ENCODE data around the gene PARP9. TPM values are rescaled to one million over a fixed set of nuclear protein-coding genes. Genes with fewer than 3 reads are reported as not detected.

The PARP9 gene
- total RNA-seq, 2 experiments from 2014 or later, result 107 to 114 TPM

DNA sequence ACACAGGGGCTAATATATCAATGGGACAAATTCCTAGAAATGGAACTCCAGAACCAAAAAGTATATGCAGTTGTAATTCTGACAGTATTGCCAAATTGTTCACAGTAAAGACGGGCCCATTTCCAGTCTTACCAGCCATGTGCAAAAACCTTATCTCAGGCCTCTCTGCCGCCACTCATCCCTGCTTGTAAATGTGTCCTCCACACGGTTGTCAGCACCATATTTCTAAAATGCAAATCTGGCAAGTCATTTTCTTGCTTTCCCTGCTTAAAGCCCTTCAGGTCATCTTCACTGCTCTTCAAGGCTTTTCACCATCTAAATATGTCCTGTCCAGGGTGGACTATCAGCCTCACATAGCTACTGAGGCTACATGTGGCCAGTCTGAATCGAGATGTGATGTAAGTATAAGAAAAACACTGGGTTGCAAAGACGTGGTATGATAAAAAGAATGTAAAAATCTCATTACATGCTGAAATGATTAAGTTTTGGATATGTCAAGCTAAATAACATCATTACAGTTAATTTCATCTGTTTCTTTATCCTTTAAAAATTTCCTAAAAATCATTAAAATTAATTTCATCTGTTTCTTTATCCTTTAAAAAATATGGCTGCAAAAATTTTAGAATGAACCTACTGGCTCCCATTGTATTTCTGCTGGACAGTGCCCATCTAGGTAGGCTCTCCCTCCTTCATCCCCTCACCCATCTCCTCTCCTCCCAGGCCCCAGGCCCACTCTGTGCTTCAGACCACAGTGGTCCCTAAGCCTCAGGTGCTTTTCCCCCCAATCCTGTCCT, 980 bp downstream of the PARP9 start:
- H3K4me1 Mint-ChIP-seq, result peaks cover 41% of the 10 kb centered on the region
- no peaks in the 10 kb centered on the region for H3K9me3 Mint-ChIP-seq
- no peaks in the 10 kb centered on the region for H3K27me3 Mint-ChIP-seq
- DNase-seq (no peak), ATAC-seq (ENCODE audit: low read depth) (no peak)
- peak overlapping the region; percentile 100 for H3K27ac Mint-ChIP-seq
- POLR2A ChIA-PET, result interaction anchor here (1.0 to 5.8 kb wide), 5 partner anchors 14 to 179 kb away, joined by 3 to 160 read pairs (median 5); partner anchors contain the start of genes FAM162A, PARP14 and PARP15
- H3K4me3 Mint-ChIP-seq, result peak overlapping the region; percentile 97
- H3K36me3 Mint-ChIP-seq, result peaks cover 59% of the 10 kb centered on the region

DNA sequence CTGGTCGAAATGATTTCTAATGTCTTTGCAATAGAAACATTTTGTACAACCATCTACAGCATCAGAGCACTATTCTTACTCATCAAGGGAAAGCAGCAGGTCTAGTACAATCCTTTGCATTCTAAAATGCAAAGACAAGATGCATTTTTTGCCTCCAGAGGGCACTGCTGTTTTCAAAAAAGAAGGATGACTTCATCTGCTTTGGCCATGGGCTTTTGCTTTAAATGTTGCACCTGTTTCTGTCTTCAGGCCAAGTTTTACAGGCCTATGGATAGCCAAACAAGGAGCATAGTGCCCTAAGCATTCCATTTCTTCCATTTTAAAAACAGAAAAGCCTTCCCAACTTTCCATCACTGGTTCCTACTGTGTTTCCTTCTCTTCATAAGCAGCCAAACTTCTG, 3.4 kb downstream of the PARP9 start:
- peaks cover 26% of the 10 kb centered on the region for H3K4me1 Mint-ChIP-seq
- peak overlapping the region; percentile 69 for H3K27ac Mint-ChIP-seq
- peak; percentile 17 for ATAC-seq (ENCODE audit: low read depth)
- H3K4me3 Mint-ChIP-seq, result peak overlapping the region; percentile 71
- no peaks in the 10 kb centered on the region for H3K27me3 Mint-ChIP-seq
- POLR2A ChIA-PET, result interaction anchor here (0.7 to 5.8 kb wide), 3 partner anchors 12 to 119 kb away, joined by 3 to 160 read pairs (median 4); partner anchors contain the start of genes PARP14 and PARP15
- H3K36me3 Mint-ChIP-seq, result peaks cover 55% of the 10 kb centered on the region
- DNase-seq, result no peak
- no peaks in the 10 kb centered on the region for H3K9me3 Mint-ChIP-seq

DNA sequence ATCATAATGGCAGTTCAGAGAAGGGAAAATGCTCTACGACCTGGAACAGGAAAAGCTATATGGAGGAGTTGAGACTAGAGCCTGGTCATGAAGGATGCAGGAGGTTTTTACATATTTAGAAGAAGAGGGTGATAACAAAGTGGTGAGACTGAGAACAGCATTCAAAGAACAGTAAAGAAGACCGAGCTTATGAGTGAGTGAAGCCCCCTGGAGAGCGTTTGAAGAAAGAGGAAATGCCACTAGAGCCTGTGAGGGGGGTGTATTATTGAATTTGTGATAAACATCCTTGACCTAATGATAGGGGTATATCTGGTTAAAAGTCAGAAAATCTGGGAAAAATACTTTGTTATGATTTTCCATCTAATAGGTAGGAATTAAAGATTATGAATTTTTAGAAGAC, 4.2 kb downstream of the PARP9 start:
- POLR2A ChIA-PET, result interaction anchor here (0.7 to 2.6 kb wide), 2 partner anchors 11 to 120 kb away, joined by 3 to 15 read pairs; partner anchors contain the start of gene PARP14
- H3K27me3 Mint-ChIP-seq, result no peaks in the 10 kb centered on the region
- peak overlapping the region; percentile 56 for H3K27ac Mint-ChIP-seq
- peaks cover 32% of the 10 kb centered on the region for H3K4me1 Mint-ChIP-seq
- ATAC-seq (ENCODE audit: low read depth), result no peak
- H3K4me3 Mint-ChIP-seq, result no peak overlapping the region
- DNase-seq, result no peak
- H3K36me3 Mint-ChIP-seq, result peaks cover 59% of the 10 kb centered on the region
- no peaks in the 10 kb centered on the region for H3K9me3 Mint-ChIP-seq

DNA sequence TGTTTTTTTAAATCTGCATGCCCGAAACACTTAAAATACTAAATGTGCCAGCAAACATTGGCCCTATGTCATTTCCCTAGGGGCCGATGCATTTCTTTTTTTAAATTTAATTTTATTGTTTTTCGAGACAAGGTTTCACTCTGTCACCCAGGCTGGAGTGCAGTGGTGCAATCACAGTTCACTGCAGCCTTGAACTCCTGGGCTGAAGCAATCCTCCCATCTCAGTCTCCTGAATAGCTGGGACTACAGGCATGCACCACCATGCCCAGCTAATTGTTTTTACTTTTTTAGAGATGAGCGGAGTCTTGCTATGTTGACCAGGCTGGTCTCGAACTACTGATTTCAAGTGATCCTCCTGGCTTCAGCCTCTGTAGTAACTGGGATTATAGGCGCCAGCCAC, 5.5 kb downstream of the PARP9 start:
- ATAC-seq (ENCODE audit: low read depth), result no peak
- no peak for DNase-seq
- no peaks in the 10 kb centered on the region for H3K9me3 Mint-ChIP-seq
- POLR2A ChIA-PET, result interaction anchor here (0.5 to 2.6 kb wide), 2 partner anchors 121 to 166 kb away, joined by 4 to 15 read pairs; partner anchors contain the start of gene PARP14
- H3K4me1 Mint-ChIP-seq, result peaks cover 38% of the 10 kb centered on the region
- H3K4me3 Mint-ChIP-seq, result no peak overlapping the region
- H3K27me3 Mint-ChIP-seq, result no peaks in the 10 kb centered on the region
- H3K27ac Mint-ChIP-seq, result no peak overlapping the region
- peaks cover 59% of the 10 kb centered on the region for H3K36me3 Mint-ChIP-seq

DNA sequence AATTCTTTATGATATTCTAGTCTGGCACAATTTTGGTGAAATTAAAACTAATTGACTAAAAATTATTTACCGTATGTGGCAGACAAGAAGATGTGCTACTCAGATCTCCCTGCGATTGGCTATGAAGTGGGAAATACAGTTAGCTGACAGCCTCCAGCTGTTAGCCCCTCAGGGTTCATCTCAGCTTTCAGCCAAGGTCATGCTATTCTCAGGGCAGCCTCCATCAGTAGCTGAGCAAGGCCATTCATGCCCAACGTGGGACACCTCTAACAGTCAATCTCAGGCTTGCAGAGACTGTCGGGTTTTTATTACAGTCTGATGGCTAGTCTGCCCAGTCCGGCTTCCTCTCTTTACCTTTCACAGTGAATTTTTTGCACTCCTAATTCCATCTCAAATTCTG, 6.7 kb downstream of the PARP9 start:
- peaks cover 57% of the 10 kb centered on the region for H3K36me3 Mint-ChIP-seq
- no peaks in the 10 kb centered on the region for H3K9me3 Mint-ChIP-seq
- ATAC-seq (ENCODE audit: low read depth) (no peak), DNase-seq (no peak)
- no peak overlapping the region for H3K27ac Mint-ChIP-seq
- peaks cover 37% of the 10 kb centered on the region for H3K4me1 Mint-ChIP-seq
- no peaks in the 10 kb centered on the region for H3K27me3 Mint-ChIP-seq
- POLR2A ChIA-PET, result interaction anchor here (0.6 kb wide), 1 partner anchor 69 kb away, joined by 3 read pairs; no protein-coding TSS in a partner anchor
- no peak overlapping the region for H3K4me3 Mint-ChIP-seq

DNA sequence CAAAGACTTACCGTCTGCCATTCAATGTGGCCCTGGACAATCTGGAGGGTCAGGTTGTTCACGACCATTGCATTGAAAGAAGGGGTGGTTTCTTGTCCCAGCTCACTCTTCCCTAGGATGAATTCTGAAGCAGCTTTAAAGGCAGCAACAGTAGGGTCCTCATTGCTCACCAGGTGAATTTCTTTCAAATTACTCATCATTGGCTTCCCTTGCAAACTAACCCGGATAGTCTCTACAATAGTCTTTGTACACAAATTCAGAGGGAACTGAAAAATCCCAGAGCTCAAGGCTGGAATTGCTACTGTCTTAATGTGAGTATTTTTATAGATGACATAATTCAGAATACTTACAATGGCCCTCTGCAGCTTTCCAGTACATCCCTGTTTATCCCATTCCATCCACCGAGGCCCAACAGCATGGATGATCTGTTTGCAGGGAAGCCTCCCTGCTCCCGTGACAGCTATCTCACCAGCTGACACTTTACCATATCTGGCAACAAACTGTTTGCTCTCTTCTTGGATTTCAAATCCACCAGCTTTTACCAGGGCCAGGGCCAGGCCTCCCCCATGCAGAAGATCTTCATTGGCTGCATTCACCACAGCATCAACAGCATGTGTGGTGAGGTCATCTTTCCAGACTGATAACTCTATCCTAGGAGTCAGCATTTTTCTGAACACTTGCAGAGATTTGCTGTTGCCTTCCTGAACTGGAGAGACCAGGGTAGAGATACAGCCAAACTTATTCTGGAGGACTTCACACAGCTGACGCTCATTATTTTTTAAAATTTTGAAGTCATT, 8.6 kb downstream of the PARP9 start:
- Mint-ChIP-seq H3K4me1 (peaks cover 28% of the 10 kb centered on the region), H3K36me3 (peaks cover 58% of the 10 kb centered on the region), H3K4me3 (no peak overlapping the region), H3K9me3 (no peaks in the 10 kb centered on the region), H3K27me3 (no peaks in the 10 kb centered on the region), H3K27ac (peak overlapping the region; percentile 22)
- ATAC-seq (ENCODE audit: low read depth) (no peak), DNase-seq (no peak)
- POLR2A ChIA-PET, result interaction anchor here (0.7 to 2.1 kb wide), 3 partner anchors 9 to 124 kb away, joined by 3 to 10 read pairs (median 5); partner anchors contain the start of genes DTX3L and PARP9

DNA sequence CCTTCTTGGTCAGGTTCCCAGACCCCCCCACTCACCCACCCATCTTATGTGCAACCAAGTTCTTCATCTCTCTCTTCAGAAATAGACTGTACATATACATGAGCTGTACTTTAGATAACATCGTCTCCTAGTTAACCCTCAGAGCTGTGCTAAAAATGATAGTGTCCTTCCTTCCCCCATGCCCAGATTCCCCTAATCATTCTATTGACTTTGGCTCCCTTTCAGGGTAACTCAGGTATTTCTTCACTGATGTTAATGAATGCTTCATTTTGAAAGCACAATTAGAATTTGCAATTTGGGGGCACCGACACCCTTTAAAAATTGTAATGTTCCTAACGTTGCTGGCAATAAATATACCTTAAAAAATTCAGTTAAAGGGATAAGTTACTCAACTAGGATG, 10.9 kb downstream of the PARP9 start:
- no peak overlapping the region for H3K4me3 Mint-ChIP-seq
- H3K27me3 Mint-ChIP-seq, result no peaks in the 10 kb centered on the region
- H3K4me1 Mint-ChIP-seq, result peaks cover 29% of the 10 kb centered on the region
- ATAC-seq (ENCODE audit: low read depth), result no peak
- H3K36me3 Mint-ChIP-seq, result peaks cover 64% of the 10 kb centered on the region
- no peak overlapping the region for H3K27ac Mint-ChIP-seq
- no peaks in the 10 kb centered on the region for H3K9me3 Mint-ChIP-seq
- POLR2A ChIA-PET, result no interaction called here
- no peak for DNase-seq

DNA sequence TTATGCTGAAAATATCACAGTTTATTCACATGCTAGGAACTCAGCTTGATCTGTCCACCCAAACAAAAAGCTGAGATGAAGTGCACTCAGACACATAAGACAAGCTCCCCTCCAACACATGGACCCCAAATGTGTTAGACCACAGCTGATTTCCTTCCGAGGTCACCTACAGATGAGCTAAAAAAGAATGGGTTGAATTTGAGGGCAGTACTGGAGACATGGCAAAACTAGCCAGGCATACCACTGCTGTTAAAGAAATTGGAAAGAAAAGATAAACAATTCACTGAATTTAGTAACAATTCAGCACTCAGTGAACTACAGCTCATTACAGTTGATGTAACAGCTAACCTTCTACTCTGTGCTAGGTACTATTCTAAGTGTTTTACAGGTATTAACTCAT, 15.5 kb downstream of the PARP9 start:
- H3K4me3 Mint-ChIP-seq, result no peak overlapping the region
- peak overlapping the region; percentile 43 for H3K27ac Mint-ChIP-seq
- H3K4me1 Mint-ChIP-seq, result peaks cover 17% of the 10 kb centered on the region
- no peak for DNase-seq
- no peak for ATAC-seq (ENCODE audit: low read depth)
- POLR2A ChIA-PET, result interaction anchor here (0.6 to 1.3 kb wide), 5 partner anchors 10 to 16 kb away, joined by 3 to 5 read pairs (median 3); partner anchors contain the start of genes DTX3L and PARP9
- H3K27me3 Mint-ChIP-seq, result no peaks in the 10 kb centered on the region
- peaks cover 64% of the 10 kb centered on the region for H3K36me3 Mint-ChIP-seq
- no peaks in the 10 kb centered on the region for H3K9me3 Mint-ChIP-seq

DNA sequence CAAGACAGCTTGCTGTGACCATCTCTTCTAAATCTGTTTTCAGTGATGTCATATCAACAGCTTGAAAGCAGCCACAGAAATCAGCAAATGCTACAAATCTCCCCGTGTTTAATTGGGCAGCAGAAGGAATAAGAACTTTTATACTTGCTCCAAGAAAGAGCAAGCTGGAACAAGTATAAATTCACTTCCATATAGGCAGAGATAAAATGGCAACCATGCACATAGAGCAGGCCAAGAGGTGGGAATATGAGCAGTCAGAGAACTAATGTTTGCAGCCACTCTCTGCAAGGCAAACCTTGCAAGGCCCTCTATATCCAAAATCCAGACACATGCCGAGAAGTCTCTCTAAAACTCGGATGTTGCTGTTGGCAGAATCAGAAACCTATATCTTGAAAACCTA, 16.0 kb downstream of the PARP9 start:
- Mint-ChIP-seq H3K4me1 (peaks cover 13% of the 10 kb centered on the region), H3K4me3 (no peak overlapping the region), H3K27me3 (no peaks in the 10 kb centered on the region), H3K9me3 (no peaks in the 10 kb centered on the region), H3K36me3 (peaks cover 63% of the 10 kb centered on the region), H3K27ac (no peak overlapping the region)
- DNase-seq (no peak), ATAC-seq (ENCODE audit: low read depth) (no peak)
- POLR2A ChIA-PET, result interaction anchor here (0.6 to 1.3 kb wide), 4 partner anchors 10 to 16 kb away, joined by 3 to 4 read pairs (median 3); partner anchors contain the start of genes DTX3L and PARP9

DNA sequence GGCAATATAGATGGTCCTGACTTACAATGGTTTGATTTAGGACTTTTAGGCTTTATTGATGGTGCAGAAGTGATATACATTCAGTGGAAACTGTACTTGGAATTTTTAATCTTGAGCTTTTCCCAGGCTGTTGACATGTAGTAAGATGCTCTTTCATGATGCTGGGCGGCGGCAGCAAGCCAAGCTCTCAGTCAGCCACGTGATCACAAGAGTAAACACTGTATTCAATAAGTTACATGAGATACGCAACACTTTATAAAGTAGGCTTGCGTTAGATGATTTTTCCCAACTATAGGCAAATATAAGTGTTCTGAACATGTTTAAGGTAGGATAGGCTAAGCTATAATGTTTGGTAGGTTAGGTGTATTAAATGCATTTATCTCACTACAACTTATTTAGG, 17.9 kb downstream of the PARP9 start:
- Mint-ChIP-seq H3K9me3 (no peaks in the 10 kb centered on the region), H3K36me3 (peaks cover 59% of the 10 kb centered on the region), H3K27me3 (no peaks in the 10 kb centered on the region), H3K27ac (no peak overlapping the region), H3K4me1 (peaks cover 14% of the 10 kb centered on the region), H3K4me3 (no peak overlapping the region)
- DNase-seq (no peak), ATAC-seq (ENCODE audit: low read depth) (no peak)
- POLR2A ChIA-PET, result interaction anchor here (1.2 kb wide), 1 partner anchor 134 kb away, joined by 4 read pairs; the partner anchor contains the start of gene PARP14

DNA sequence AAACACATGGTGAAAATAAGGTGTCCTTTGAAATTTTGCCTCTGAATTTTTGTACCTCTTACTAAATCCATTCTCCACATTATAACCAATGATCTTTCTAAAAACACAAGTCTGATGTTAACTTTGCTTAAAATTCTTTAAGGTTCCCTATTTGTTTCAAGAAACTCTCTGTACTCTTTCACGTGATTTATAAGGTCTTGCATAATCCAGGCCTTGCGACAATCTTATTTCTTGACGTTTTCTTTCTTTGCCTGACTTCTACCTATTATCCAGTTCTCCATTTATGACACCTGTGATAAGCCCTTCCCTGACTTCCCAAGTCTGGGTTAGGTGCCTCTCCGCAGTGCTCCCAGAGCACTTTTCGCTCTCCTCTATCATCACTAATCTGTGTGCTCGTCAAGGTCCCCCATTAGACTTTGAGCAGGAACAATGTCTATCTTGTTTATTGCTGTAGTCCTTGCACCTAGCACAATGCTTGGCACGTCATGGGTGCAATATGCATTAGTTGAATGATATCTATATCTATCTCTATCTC, 25.1 kb downstream of the PARP9 start:
- no peak overlapping the region for H3K4me3 Mint-ChIP-seq
- H3K36me3 Mint-ChIP-seq, result peaks cover 54% of the 10 kb centered on the region
- H3K27ac Mint-ChIP-seq, result peak overlapping the region; percentile 42
- ATAC-seq (ENCODE audit: low read depth) (no peak), DNase-seq (no peak)
- POLR2A ChIA-PET, result no interaction called here
- no peaks in the 10 kb centered on the region for H3K27me3 Mint-ChIP-seq
- no peaks in the 10 kb centered on the region for H3K9me3 Mint-ChIP-seq
- peaks cover 26% of the 10 kb centered on the region for H3K4me1 Mint-ChIP-seq

DNA sequence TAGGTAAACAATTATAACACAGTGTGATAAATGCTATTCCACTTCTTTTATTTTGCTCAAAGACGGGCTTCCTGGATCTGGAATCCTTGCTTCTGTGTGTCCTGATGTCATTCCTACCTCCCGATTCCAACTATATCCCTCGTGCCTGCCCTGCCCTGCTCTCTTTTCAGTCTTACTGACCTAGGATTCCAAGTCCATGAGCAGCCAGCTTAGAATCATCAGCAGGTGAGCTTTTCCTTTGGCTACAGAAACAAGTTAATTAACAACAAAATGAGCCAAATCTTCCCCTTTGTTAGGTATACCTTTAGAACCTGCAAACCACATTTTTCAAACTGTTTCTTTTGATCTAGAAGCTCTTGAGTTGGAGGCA, 27.5 kb downstream of the PARP9 start:
- ATAC-seq (ENCODE audit: low read depth) (no peak), DNase-seq (no peak)
- H3K36me3 Mint-ChIP-seq, result peaks cover 64% of the 10 kb centered on the region
- H3K27ac Mint-ChIP-seq, result no peak overlapping the region
- no peaks in the 10 kb centered on the region for H3K9me3 Mint-ChIP-seq
- POLR2A ChIA-PET, result interaction anchor here (0.8 kb wide), 1 partner anchor 12 kb away, joined by 3 read pairs; no protein-coding TSS in a partner anchor
- H3K4me1 Mint-ChIP-seq, result peaks cover 33% of the 10 kb centered on the region
- no peak overlapping the region for H3K4me3 Mint-ChIP-seq
- H3K27me3 Mint-ChIP-seq, result no peaks in the 10 kb centered on the region

All from activated naive CD8-positive, alpha-beta T cell treated with anti-CD3 and anti-CD28 coated beads, Interleukin-2, amount 10 ng/mL, durations not matched to agents 7 days and 5 days (primary cell).